GM13976 (cell line): ENCODE measurements around the gene RESF1.

ENCODE experiments used
- DNase-seq: peaks from one replicate; pipeline ENCODE4 v3.0.0; 2012; ENCODE audit warnings: low spot score
- in situ Hi-C: fragments of 300-500 bp; cut with MboI; formaldehyde crosslinking; loops from one replicate; pipeline ENCODE4 v1.12.0; 2022; ENCODE audit warnings: low sequenced_read_pairs, mixed read lengths, inconsistent platforms; ENCODE audit not compliant: unreplicated experiment
- TF ChIP-seq, protein P1 (sequence below): IDR thresholded peaks from 2 replicates; pipeline ENCODE4 v1.5.1; 2012; ENCODE audit warnings: borderline replicate concordance, mild to moderate bottlenecking; ENCODE audit not compliant: insufficient read depth; ENCODE audit errors: extremely low read depth, missing control alignments, control extremely low read depth

Gene RESF1

DNA sequence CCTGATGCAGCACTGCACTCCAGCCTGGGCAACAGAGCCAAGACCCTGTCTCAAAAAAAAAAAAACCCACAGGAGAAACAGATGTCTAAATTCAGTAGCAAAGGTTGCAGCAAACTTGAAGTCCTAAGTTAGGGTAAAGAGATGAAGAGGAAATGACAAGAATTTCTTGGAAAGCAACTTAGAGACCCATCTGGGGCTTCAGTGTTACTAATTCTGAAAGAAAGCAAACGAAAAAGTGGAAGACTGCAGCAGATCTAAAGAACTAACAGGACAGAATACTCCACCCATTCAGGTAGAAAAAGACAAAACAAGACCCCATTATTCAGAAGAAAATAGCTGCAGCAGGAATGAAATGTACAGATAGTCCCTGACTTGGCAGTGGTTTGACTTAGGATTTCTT, 31.9 kb downstream of the RESF1 start:
- no peak for DNase-seq
- TF ChIP-seq, protein P1, sequence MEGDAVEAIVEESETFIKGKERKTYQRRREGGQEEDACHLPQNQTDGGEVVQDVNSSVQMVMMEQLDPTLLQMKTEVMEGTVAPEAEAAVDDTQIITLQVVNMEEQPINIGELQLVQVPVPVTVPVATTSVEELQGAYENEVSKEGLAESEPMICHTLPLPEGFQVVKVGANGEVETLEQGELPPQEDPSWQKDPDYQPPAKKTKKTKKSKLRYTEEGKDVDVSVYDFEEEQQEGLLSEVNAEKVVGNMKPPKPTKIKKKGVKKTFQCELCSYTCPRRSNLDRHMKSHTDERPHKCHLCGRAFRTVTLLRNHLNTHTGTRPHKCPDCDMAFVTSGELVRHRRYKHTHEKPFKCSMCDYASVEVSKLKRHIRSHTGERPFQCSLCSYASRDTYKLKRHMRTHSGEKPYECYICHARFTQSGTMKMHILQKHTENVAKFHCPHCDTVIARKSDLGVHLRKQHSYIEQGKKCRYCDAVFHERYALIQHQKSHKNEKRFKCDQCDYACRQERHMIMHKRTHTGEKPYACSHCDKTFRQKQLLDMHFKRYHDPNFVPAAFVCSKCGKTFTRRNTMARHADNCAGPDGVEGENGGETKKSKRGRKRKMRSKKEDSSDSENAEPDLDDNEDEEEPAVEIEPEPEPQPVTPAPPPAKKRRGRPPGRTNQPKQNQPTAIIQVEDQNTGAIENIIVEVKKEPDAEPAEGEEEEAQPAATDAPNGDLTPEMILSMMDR: no peak
- in situ Hi-C loops: no loop called here

DNA sequence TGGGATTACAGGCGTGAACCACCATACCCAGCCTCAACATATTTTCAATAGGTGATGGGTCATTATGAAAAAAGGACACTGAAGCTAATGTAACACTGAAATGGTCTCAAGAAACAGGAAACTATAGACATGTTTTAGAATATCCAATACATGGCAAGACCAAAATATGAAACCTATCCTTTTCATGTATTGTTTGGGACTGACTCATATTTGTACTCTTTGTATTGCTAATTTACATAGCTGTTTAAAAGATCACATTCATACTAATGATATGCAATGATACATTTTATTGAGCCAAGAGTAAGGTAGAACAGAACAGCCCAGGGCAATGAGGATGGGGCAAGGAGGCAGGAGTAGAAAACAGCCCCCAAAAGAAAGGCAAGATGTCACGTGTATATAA, 32.6 kb downstream of the RESF1 start:
- in situ Hi-C loops: no loop called here
- TF ChIP-seq, protein P1: no peak
- DNase-seq: no peak

DNA sequence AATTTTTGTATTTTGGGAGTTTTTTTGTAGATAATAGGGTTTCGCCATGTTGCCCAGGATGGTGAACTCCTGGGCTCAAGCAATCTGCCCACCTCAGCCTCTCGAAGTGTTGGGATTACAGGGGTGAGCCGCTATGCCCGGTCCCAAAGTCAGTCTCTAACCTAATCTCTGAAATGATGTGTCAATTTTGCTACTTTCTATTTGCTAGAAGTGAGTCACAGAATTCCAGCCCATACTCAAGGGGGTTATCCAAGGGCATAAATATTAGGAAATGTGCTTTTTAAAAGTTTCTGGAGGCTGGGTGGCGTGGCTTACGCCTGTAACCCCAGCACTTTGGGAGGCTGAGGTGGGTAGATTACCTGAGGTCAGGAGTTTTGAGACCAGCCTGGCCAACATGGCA, 40.5 kb downstream of the RESF1 start:
- in situ Hi-C loops: no loop called here
- TF ChIP-seq, protein P1: no peak
- DNase-seq: no peak

DNA sequence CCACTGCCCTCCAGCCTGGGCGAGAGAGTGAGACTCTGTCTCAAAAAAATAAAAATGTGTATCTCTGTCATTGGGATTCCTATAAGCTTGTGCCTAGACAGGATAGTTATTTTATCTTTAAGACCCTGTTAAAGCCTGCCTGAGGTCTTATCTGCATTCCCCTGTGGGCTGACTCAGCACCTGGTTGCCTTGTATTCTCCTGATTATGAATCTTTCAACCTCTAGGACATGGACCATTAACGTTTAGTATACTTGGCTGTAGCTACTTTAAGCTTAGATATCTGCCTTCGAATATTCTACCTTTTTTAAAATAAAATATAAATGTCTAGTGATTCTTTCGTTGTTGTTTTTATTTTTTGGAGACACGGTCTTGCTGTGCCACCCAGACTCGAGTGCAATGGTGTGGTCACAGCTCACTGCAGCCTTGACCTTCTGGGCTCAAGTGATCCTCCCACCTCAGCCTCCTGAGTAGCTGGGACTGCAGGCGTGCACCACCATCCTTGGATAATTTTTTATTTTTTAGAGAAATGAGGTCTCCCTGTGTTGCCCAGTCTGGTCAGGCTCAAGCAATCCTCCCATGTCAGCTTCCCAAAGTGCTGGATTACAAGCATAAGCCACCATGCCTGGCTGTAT, 41.3 kb downstream of the RESF1 start:
- in situ Hi-C loops: no loop called here
- no peak for DNase-seq
- TF ChIP-seq, protein P1: no peak

DNA sequence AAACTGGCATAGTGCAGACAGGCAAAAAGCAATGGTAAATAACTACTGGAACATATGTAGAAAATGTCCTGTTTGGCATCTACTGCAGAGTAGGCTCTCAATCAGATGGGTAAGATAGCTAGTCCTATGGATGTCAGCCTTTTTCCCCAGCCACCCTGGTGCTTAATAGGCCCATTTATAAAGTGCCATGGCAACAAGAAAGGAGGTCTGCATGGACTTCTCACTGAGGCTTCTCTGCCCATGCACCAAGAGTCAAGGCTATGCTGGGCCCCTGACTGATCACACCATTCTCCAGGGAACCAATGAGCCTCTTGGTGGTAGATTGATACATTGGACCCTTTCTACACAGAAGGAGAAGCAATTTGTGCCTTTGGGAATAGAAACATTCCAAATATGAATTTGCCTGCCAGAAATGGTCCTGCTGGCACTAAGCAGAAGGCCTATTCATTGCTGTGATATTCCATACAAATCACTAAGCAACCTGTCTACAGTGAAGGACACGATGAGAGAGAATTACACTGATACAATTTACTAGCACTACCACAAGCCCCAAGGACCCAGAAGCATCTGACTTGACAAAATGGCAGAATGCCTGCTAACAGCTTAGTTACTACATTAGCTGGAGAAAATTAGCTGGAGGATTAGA, 43.8 kb downstream of the RESF1 start:
- TF ChIP-seq, protein P1: no peak
- no peak for DNase-seq
- in situ Hi-C loops: no loop called here

DNA sequence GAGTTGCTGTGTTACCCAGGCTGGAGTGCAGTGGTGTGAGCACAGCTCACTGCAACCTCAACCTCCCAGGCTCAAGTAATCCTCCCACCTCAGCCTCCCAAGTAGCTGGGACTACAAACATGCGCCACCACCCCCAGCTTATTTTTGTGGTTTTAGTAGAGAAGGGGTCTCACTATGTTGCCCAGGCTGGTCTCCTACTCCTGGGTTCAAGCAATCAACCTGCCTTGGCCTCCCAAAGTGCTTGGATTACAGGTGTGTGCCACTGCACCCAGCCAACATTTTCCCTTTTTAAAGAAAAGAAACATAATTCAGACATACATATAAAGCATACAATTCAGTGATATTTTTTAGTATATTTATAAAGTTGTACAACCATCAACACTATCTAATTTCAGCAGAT, 44.4 kb downstream of the RESF1 start:
- TF ChIP-seq, protein P1: no peak
- in situ Hi-C loops: no loop called here
- no peak for DNase-seq
